HepG2 (cell line): ENCODE data around the gene DACT2.
"Not testable (repeated sequence)": the region's sequence is repeated elsewhere in the genome, so short reads cannot be mapped to it uniquely, and the experiment has no call there.

ENCODE experiments used
- GATAD2A ChIP-seq: IDR thresholded peaks from 2 replicates; pipeline ENCODE4 v1.6.1; 2016
- IRF2 ChIP-seq: IDR thresholded peaks from 2 replicates; pipeline ENCODE4 v1.6.1; 2018; ENCODE audit warnings: missing genetic modification reagents, missing compliant biosample characterization
- RORA ChIP-seq: sonication (generic); formaldehyde crosslinking; IDR thresholded peaks from 2 replicates; pipeline ENCODE4 v1.5.0; 2020; ENCODE audit warnings: mild to moderate bottlenecking, missing genetic modification reagents, moderate library complexity
- RXRB ChIP-seq: IDR thresholded peaks from 2 replicates; pipeline ENCODE4 v1.6.1; 2016; ENCODE audit warnings: borderline replicate concordance, missing genetic modification reagents, missing compliant biosample characterization
- TF ChIP-seq, protein P1 (sequence below): sonication (generic); formaldehyde crosslinking; IDR thresholded peaks from 2 replicates; pipeline ENCODE4 v1.4.0; 2020; ENCODE audit warnings: missing genetic modification reagents
- TF ChIP-seq, protein P2 (sequence below): sonication (generic); formaldehyde crosslinking; IDR thresholded peaks from 2 replicates; pipeline ENCODE4 v1.5.0; 2020; ENCODE audit warnings: missing genetic modification reagents
- TF ChIP-seq, protein P3 (sequence below): sonication (generic); formaldehyde crosslinking; conservative IDR thresholded peaks from 2 replicates; pipeline ENCODE4 v1.8.0; 2022; ENCODE audit warnings: mild to moderate bottlenecking, moderate library complexity, missing genetic modification reagents

DNA sequence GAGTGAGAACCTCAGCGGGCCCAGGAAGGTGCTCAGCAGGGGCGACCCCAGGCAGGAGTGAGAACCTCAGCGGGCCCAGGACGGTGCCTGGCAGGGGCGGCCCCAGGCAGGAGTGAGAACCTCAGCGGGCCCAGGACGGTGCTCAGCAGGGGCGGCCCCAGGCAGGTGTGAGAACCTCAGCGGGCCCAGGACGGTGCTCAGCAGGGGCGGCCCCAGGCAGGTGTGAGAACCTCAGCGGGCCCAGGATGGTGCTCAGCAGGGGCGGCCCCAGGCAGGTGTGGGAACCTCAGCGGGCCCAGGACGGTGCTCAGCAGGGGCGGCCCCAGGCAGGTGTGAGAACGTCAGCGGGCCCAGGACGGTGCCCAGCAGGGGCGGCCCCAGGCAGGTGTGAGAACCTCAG lies 37.3 kb upstream of the DACT2 start:
- TF ChIP-seq, protein P1, sequence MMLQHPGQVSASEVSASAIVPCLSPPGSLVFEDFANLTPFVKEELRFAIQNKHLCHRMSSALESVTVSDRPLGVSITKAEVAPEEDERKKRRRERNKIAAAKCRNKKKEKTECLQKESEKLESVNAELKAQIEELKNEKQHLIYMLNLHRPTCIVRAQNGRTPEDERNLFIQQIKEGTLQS = not testable (repeated sequence)
- TF ChIP-seq IRF2 (CRISPR knock-in tag); RORA; RXRB (CRISPR knock-in tag); GATAD2A (CRISPR knock-in tag): not testable (repeated sequence)
- TF ChIP-seq, protein P2, sequence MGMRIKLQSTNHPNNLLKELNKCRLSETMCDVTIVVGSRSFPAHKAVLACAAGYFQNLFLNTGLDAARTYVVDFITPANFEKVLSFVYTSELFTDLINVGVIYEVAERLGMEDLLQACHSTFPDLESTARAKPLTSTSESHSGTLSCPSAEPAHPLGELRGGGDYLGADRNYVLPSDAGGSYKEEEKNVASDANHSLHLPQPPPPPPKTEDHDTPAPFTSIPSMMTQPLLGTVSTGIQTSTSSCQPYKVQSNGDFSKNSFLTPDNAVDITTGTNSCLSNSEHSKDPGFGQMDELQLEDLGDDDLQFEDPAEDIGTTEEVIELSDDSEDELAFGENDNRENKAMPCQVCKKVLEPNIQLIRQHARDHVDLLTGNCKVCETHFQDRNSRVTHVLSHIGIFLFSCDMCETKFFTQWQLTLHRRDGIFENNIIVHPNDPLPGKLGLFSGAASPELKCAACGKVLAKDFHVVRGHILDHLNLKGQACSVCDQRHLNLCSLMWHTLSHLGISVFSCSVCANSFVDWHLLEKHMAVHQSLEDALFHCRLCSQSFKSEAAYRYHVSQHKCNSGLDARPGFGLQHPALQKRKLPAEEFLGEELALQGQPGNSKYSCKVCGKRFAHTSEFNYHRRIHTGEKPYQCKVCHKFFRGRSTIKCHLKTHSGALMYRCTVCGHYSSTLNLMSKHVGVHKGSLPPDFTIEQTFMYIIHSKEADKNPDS = not testable (repeated sequence)
- TF ChIP-seq, protein P3, sequence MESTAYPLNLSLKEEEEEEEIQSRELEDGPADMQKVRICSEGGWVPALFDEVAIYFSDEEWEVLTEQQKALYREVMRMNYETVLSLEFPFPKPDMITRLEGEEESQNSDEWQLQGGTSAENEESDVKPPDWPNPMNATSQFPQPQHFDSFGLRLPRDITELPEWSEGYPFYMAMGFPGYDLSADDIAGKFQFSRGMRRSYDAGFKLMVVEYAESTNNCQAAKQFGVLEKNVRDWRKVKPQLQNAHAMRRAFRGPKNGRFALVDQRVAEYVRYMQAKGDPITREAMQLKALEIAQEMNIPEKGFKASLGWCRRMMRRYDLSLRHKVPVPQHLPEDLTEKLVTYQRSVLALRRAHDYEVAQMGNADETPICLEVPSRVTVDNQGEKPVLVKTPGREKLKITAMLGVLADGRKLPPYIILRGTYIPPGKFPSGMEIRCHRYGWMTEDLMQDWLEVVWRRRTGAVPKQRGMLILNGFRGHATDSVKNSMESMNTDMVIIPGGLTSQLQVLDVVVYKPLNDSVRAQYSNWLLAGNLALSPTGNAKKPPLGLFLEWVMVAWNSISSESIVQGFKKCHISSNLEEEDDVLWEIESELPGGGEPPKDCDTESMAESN (CRISPR knock-in tag) = not testable (repeated sequence)
